SU-DHL-6 (cell line): Measurements from ENCODE around the gene CFAP141.

ENCODE experiments used
- H2AFZ ChIP-seq: fragments of 200-600 bp; sonication (generic); 2 replicates; pipeline ENCODE4 v1.6.1; 2014; ENCODE audit warnings: low read depth, mild to moderate bottlenecking, moderate library complexity, mixed read lengths, antibody characterized with exemption, low read length; ENCODE audit not compliant: severe bottlenecking
- H3F3A ChIP-seq: fragments of 200-600 bp; shearing (Covaris generic); 2 replicates; pipeline ENCODE4 v1.6.0; 2016; ENCODE audit warnings: antibody characterized with exemption, mild to moderate bottlenecking; ENCODE audit not compliant: insufficient read depth
- H3K27ac ChIP-seq: fragments of 200-600 bp; sonication (generic); 2 replicates; pipeline ENCODE4 v1.5.1; 2016; ENCODE audit warnings: low read depth, mild to moderate bottlenecking, low read length, moderate library complexity, mixed read lengths
- H3K27me3 ChIP-seq: fragments of 200-600 bp; sonication (generic), shearing (Covaris generic); 2 replicates; pipeline ENCODE4 v1.6.0; 2014; ENCODE audit warnings: mild to moderate bottlenecking, low read length
- H3K36me3 ChIP-seq: fragments of 200-600 bp; sonication (generic); 2 replicates; pipeline ENCODE4 v1.6.1; 2014; ENCODE audit warnings: mild to moderate bottlenecking, low read length, mixed read lengths
- H3K4me2 ChIP-seq: fragments of 300-600, 200-600 bp; shearing (Covaris generic), sonication (generic); 2 replicates; pipeline ENCODE4 v1.6.0; 2014; ENCODE audit warnings: low read length, low read depth, mild to moderate bottlenecking; ENCODE audit not compliant: poor library complexity, severe bottlenecking
- H3K4me3 ChIP-seq: fragments of 200-600 bp; sonication (generic); 2 replicates; pipeline ENCODE4 v1.5.1; 2014; ENCODE audit warnings: antibody characterized with exemption, low read length, mild to moderate bottlenecking, mixed read lengths; ENCODE audit not compliant: insufficient read depth, poor library complexity, severe bottlenecking
- H3K79me2 ChIP-seq: fragments of 200-600 bp; sonication (generic); 2 replicates; pipeline ENCODE4 v1.6.1; 2014; ENCODE audit warnings: mild to moderate bottlenecking, low read length, moderate library complexity; ENCODE audit not compliant: insufficient read depth
- H3K9ac ChIP-seq: fragments of 200-600 bp; sonication (generic); 2 replicates; pipeline ENCODE4 v1.7.0; 2014; ENCODE audit warnings: mild to moderate bottlenecking, low read length
- H3K9me2 ChIP-seq: fragments of 200-600 bp; sonication (generic); replicated peaks from 2 replicates; pipeline ENCODE4 v1.6.1; 2014; ENCODE audit warnings: low read length; ENCODE audit not compliant: insufficient read depth
- H3K9me3 ChIP-seq: fragments of 200-600 bp; sonication (generic); 2 replicates; pipeline ENCODE4 v1.6.1; 2014; ENCODE audit warnings: low read length, mixed read lengths; ENCODE audit not compliant: insufficient read depth
- H4K20me1 ChIP-seq: fragments of 200-600 bp; sonication (generic); 2 replicates; pipeline ENCODE4 v1.6.1; 2014; ENCODE audit warnings: low read depth, mild to moderate bottlenecking, antibody characterized with exemption, low read length, moderate library complexity, mixed read lengths
- EZH2phosphoT487 ChIP-seq: fragments of 200-600 bp; sonication (generic), shearing (Covaris generic); conservative IDR thresholded peaks from 2 replicates; pipeline ENCODE4 v1.6.1; 2018; ENCODE audit warnings: mild to moderate bottlenecking, antibody characterized with exemption, low read length, moderate library complexity, mixed read lengths
- TF ChIP-seq, protein P1 (sequence below): fragments of 200-600 bp; sonication (generic); IDR thresholded peaks from one replicate; pipeline ENCODE4 v1.5.1; 2017; ENCODE audit warnings: antibody characterized with exemption, mild to moderate bottlenecking, low read length, moderate library complexity; ENCODE audit not compliant: insufficient read depth, poor library complexity, severe bottlenecking

CFAP141 gene

DNA sequence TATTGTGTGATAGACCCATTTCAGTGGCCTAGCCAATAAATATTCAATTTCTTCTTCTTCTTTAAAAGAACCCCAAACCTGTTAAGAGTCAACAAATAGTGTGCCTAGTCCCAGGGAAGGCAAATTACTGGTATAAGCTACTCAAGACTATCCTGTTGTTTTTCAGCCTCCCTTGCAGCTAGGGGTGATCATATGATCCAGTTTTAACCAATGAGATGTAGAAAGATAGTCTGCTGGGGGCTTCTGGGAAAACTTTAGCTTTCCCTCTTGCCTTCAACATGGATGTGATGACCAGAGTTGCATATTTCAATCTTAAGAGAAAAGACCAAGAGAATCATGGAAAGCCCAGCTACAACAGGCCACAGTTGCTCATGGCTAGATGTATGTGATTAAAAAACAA, 46.6 kb downstream of the CFAP141 start:
- Histone ChIP-seq H3K79me2 (no peaks in the 10 kb centered on the region), H3K9me2 (no peaks in the 10 kb centered on the region), H3K4me2 (no peak overlapping the region), H3K27me3 (no peaks in the 10 kb centered on the region), H3F3A (peaks cover 6% of the 10 kb centered on the region; the same call in 1 of the 2 replicates), H2AFZ (no peak overlapping the region), H3K4me3 (no peak overlapping the region), H3K9me3 (no peaks in the 10 kb centered on the region), H3K9ac (no peak overlapping the region), H3K36me3 (peaks cover 35% of the 10 kb centered on the region), H3K27ac (no peak overlapping the region), H4K20me1 (no peaks in the 10 kb centered on the region)
- no peak for TF ChIP-seq EZH2phosphoT487
- TF ChIP-seq, protein P1, sequence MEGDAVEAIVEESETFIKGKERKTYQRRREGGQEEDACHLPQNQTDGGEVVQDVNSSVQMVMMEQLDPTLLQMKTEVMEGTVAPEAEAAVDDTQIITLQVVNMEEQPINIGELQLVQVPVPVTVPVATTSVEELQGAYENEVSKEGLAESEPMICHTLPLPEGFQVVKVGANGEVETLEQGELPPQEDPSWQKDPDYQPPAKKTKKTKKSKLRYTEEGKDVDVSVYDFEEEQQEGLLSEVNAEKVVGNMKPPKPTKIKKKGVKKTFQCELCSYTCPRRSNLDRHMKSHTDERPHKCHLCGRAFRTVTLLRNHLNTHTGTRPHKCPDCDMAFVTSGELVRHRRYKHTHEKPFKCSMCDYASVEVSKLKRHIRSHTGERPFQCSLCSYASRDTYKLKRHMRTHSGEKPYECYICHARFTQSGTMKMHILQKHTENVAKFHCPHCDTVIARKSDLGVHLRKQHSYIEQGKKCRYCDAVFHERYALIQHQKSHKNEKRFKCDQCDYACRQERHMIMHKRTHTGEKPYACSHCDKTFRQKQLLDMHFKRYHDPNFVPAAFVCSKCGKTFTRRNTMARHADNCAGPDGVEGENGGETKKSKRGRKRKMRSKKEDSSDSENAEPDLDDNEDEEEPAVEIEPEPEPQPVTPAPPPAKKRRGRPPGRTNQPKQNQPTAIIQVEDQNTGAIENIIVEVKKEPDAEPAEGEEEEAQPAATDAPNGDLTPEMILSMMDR: no peak

DNA sequence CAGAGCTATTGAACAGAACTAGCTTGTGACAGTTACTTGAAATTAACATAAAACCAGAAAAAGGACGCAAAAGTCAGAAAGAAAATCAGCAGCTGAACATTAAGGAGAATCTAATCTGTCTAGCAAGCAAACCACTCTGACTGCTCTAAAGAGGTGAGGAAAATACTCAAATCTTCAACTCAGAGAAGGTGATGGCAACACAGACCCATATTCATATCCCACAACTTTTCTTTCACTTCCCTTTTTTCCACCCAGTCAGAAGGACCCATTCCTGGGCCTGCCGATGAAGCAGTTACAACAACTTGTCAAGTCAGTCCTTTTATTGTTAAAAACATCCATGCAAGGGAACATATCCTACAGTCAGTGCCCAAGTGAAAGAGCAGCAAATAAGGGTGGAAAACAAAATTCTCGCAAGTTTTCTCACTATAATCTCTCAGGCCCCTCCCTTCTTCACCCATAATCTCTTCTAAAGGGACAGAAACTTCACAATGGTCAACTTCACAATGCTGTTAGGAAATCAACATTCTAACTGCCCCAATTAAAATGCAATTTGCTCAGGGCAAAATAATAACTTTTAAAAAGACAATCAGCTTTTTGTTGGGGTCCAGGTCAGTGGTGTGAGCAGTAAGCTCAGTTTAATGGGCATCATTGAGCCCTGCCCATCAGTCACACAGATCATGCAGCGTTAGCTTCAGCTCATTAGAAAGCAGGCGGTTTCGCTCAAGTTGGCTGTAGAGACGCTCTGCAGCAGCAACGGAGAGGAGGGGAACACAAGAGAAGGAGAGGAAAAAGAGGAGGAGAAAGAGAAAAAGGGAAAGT, 47.6 kb downstream of the CFAP141 start:
- Histone ChIP-seq H3K9me3 (no peaks in the 10 kb centered on the region), H3K27ac (no peak overlapping the region), H3K36me3 (peaks cover 31% of the 10 kb centered on the region)

DNA sequence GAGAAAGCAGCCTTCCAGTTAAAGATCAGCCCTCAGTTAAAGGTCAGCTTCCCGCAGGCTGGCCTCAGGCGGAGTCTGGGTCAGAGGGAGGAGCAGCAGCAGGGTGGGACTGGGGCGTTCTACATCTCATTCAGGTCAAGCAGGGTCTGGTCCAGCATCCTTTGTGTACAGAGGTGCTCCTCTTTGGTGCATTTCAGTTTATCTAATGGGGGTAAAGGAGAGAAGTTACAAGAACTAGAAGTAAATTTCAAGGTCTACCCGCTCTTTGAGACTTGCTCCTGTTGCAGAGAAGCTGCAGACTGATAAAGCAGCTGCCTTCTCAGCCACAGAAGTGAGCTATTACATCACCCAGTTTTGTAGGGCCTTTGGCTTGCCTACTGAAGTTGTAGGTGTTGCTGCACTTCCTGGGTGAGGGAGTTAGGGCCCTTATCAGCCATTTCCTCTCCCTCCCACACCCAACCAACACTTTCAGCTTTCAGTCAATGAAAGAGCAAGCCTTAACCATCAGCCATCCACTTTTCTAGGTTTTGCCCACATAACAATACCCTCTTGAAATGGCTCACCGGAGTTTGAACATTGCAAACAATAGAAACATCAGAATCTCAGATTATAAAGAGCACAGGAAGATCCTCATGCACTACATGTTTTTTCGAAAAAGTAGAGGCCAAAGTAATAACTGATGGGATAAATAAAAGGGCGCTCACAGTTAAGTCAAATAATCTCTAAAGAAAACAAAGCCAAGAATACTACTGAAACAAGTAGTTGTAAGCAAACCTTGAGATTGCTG, 48.4 kb downstream of the CFAP141 start:
- Histone ChIP-seq H3K27ac (no peak overlapping the region), H3K9ac (no peak overlapping the region), H3F3A (peaks cover 6% of the 10 kb centered on the region; the same call in 1 of the 2 replicates), H3K9me3 (no peaks in the 10 kb centered on the region), H2AFZ (no peak overlapping the region), H3K79me2 (no peaks in the 10 kb centered on the region), H3K4me2 (no peak overlapping the region), H3K4me3 (no peak overlapping the region), H3K36me3 (peaks cover 27% of the 10 kb centered on the region), H3K9me2 (no peaks in the 10 kb centered on the region), H4K20me1 (no peaks in the 10 kb centered on the region), H3K27me3 (no peaks in the 10 kb centered on the region)
- TF ChIP-seq, protein P1: no peak
- TF ChIP-seq EZH2phosphoT487: no peak

More for the DNA sequence above, 47.6 kb downstream of the CFAP141 start:
- H2AFZ ChIP-seq: no peak overlapping the region
- no peaks in the 10 kb centered on the region for H3K9me2 ChIP-seq
- TF ChIP-seq EZH2phosphoT487: no peak
- TF ChIP-seq, protein P1: no peak
- H3F3A ChIP-seq: peaks cover 6% of the 10 kb centered on the region; the same call in 1 of the 2 replicates
- no peak overlapping the region for H3K4me3 ChIP-seq
- H3K79me2 ChIP-seq: no peaks in the 10 kb centered on the region
- no peaks in the 10 kb centered on the region for H3K27me3 ChIP-seq
- H4K20me1 ChIP-seq: no peaks in the 10 kb centered on the region
- no peak overlapping the region for H3K9ac ChIP-seq
- no peak overlapping the region for H3K4me2 ChIP-seq
